ENCODE results near the gene OR2D3. TPM values are rescaled to one million over a fixed set of nuclear protein-coding genes. Genes with fewer than 3 reads are reported as not detected.

Gene OR2D3
- total and polyA plus RNA-seq, 2 of the 13 experiments (the other 11 are each of a cell fraction or from before 2014, with no cell fraction given) = not detected

- ChIA-PET POLR2A (no interaction called here), CTCF (ENCODE audit: low intra/inter-chr PET ratio, low total read pairs) (no interaction called here)
- in situ Hi-C loops (cut with HindIII; ENCODE audit: extremely low pct_ligation_motif_present, low pct_unique_long_range_greater_than_20kb) (no loop called here), intact Hi-C loops (cut with micrococcal nuclease; ENCODE audit: unreplicated experiment) (no loop called here)
- DNase-seq (ENCODE audit: low spot score) (no peak), ATAC-seq (no peak), FAIRE-seq (no peak)
- H3K4me2 ChIP-seq (ENCODE audit: low read depth, low read length) = no peak overlapping the region
- H3K36me3 ChIP-seq (replicated peaks in 1 of 2; ENCODE audit: control insufficient read depth in 1 of 2, insufficient read depth in 2 of 2, low read length in 2 of 2) = no peaks in the 10 kb centered on the region
- H3K9ac ChIP-seq (ENCODE audit: insufficient read depth, low read depth, low read length) = no peak overlapping the region
- H4K20me1 ChIP-seq (ENCODE audit: insufficient read depth, low read length) = no peaks in the 10 kb centered on the region
- no TSS peak for BruUV-seq (replicated peaks)
- H3K9me3 ChIP-seq (ENCODE audit: low read length) = no peaks in the 10 kb centered on the region
- TF ChIP-seq ZFYVE20 (CRISPR knock-in tag; IDR thresholded peaks at IDR 0.05; ENCODE audit: borderline replicate concordance, low read depth) = no peak
- TF ChIP-seq CCDC6 (CRISPR knock-in tag; IDR thresholded peaks at IDR 0.05) = no peak
- no peak for TF ChIP-seq ZNF652 (CRISPR knock-in tag; IDR thresholded peaks at IDR 0.05; ENCODE audit: borderline replicate concordance, low read depth)
- no peak for TF ChIP-seq ZNF263 (CRISPR knock-in tag; IDR thresholded peaks at IDR 0.05)
- no peak for TF ChIP-seq RAD21 (CRISPR knock-in tag; IDR thresholded peaks at IDR 0.05)
- TF ChIP-seq ZKSCAN8 (CRISPR knock-in tag; IDR thresholded peaks at IDR 0.05; ENCODE audit: borderline replicate concordance) = no peak
- TF ChIP-seq ZNF383 (CRISPR knock-in tag; IDR thresholded peaks at IDR 0.05; ENCODE audit: borderline replicate concordance) = no peak
- TF ChIP-seq ISL2 (CRISPR knock-in tag; IDR thresholded peaks at IDR 0.05) = no peak
- TF ChIP-seq, protein P1, sequence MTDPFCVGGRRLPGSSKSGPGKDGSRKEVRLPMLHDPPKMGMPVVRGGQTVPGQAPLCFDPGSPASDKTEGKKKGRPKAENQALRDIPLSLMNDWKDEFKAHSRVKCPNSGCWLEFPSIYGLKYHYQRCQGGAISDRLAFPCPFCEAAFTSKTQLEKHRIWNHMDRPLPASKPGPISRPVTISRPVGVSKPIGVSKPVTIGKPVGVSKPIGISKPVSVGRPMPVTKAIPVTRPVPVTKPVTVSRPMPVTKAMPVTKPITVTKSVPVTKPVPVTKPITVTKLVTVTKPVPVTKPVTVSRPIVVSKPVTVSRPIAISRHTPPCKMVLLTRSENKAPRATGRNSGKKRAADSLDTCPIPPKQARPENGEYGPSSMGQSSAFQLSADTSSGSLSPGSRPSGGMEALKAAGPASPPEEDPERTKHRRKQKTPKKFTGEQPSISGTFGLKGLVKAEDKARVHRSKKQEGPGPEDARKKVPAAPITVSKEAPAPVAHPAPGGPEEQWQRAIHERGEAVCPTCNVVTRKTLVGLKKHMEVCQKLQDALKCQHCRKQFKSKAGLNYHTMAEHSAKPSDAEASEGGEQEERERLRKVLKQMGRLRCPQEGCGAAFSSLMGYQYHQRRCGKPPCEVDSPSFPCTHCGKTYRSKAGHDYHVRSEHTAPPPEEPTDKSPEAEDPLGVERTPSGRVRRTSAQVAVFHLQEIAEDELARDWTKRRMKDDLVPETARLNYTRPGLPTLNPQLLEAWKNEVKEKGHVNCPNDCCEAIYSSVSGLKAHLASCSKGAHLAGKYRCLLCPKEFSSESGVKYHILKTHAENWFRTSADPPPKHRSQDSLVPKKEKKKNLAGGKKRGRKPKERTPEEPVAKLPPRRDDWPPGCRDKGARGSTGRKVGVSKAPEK (CRISPR knock-in tag; IDR thresholded peaks at IDR 0.05; ENCODE audit: borderline replicate concordance) = no peak
- TF ChIP-seq MIXL1 (CRISPR knock-in tag; IDR thresholded peaks at IDR 0.05) = no peak
- no peak for TF ChIP-seq ZSCAN30 (CRISPR knock-in tag; IDR thresholded peaks at IDR 0.05)
- no peak for TF ChIP-seq NR2F1 (CRISPR knock-in tag; IDR thresholded peaks at IDR 0.05)
- TF ChIP-seq ZNF235 (CRISPR knock-in tag; IDR thresholded peaks at IDR 0.05; ENCODE audit: borderline replicate concordance) = no peak
- TF ChIP-seq ZSCAN22 (CRISPR knock-in tag; IDR thresholded peaks at IDR 0.05) = no peak
- TF ChIP-seq ZNF558 (CRISPR knock-in tag; IDR thresholded peaks at IDR 0.05; ENCODE audit: borderline replicate concordance) = no peak
- H3K79me2 ChIP-seq (ENCODE audit: insufficient read depth, low read length) = no peaks in the 10 kb centered on the region
- H3K27me3 ChIP-seq (ENCODE audit: control insufficient read depth in 1 of 2, insufficient read depth in 2 of 2, low read length in 2 of 2) = no peaks in the 10 kb centered on the region
- H3K4me3 ChIP-seq (replicated peaks in 1 of 3; ENCODE audit: insufficient read depth in 1 of 3, low read depth in 2 of 3, low read length in 3 of 3) = no peak overlapping the region
- no peak overlapping the region for H3K27ac ChIP-seq (ENCODE audit: extremely low read length, insufficient read depth, low read length)
- no peak overlapping the region for H2AFZ ChIP-seq (ENCODE audit: low read length)
- no peaks in the 10 kb centered on the region for H3K4me1 ChIP-seq (ENCODE audit: insufficient read depth, low read length)
- 0% methylated on average over 1 of the region's 1 CpG for WGBS (ENCODE audit: low lambda C conversion rate)
Measured at GRCh38 chr11:6889835-6890234, 31.0 kb upstream of the OR2D3 start.
